Cortex of kidney (tissue), 1 donor: ENCODE data around the gene GALNT11.
"Not testable (repeated sequence)": the region's sequence is repeated elsewhere in the genome, so short reads cannot be mapped to it uniquely, and the experiment has no call there.

ENCODE experiments used
- DNase-seq: peaks from one replicate; lab custom pipeline; 2025; lab: John Stamatoyannopoulos, UW

Gene GALNT11

GRCh38 chr7:152075379-152075778 lies 49.9 kb downstream of the GALNT11 start:
- not testable (repeated sequence) for DNase-seq

GRCh38 chr7:152076324-152076821 lies 50.9 kb downstream of the GALNT11 start:
- DNase-seq = no peak

GRCh38 chr7:152076940-152077933 lies 51.8 kb downstream of the GALNT11 start:
- no peak for DNase-seq

GRCh38 chr7:152078025-152078424 lies 52.6 kb downstream of the GALNT11 start:
- DNase-seq = no peak

GRCh38 chr7:152078786-152079185 lies 53.3 kb downstream of the GALNT11 start:
- no peak for DNase-seq

- no peak for DNase-seq
These were observed 55.6 kb downstream of the GALNT11 start for GRCh38 chr7:152081088-152081487.

GRCh38 chr7:152082073-152082721 lies 56.7 kb downstream of the GALNT11 start:
- DNase-seq = not testable (repeated sequence)

GRCh38 chr7:152085131-152085530 lies 59.7 kb downstream of the GALNT11 start:
- DNase-seq = no peak

GRCh38 chr7:152086513-152086912 lies 61.0 kb downstream of the GALNT11 start:
- no peak for DNase-seq

- no peak for DNase-seq
These were observed 63.7 kb downstream of the GALNT11 start for GRCh38 chr7:152089183-152089582.

- no peak for DNase-seq
These were observed 65.3 kb downstream of the GALNT11 start for GRCh38 chr7:152090747-152091146.

- no peak for DNase-seq
These were observed 68.2 kb downstream of the GALNT11 start for GRCh38 chr7:152093717-152094116.

GRCh38 chr7:152095771-152096170 lies 70.3 kb downstream of the GALNT11 start:
- DNase-seq = no peak

- DNase-seq = no peak
These were observed 71.9 kb downstream of the GALNT11 start for GRCh38 chr7:152097330-152097729.

GRCh38 chr7:152103066-152103465 lies 77.6 kb downstream of the GALNT11 start:
- no peak for DNase-seq

GRCh38 chr7:152103691-152104090 lies 78.2 kb downstream of the GALNT11 start:
- DNase-seq = no peak

GRCh38 chr7:152105205-152105604 lies 79.7 kb downstream of the GALNT11 start:
- no peak for DNase-seq

- no peak for DNase-seq
These were observed 81.5 kb downstream of the GALNT11 start for GRCh38 chr7:152106990-152107389.

GRCh38 chr7:152107945-152108344 lies 82.5 kb downstream of the GALNT11 start:
- DNase-seq = no peak

GRCh38 chr7:152108359-152108758 lies 82.9 kb downstream of the GALNT11 start:
- DNase-seq = no peak

GRCh38 chr7:152112829-152113228 lies 87.4 kb downstream of the GALNT11 start:
- DNase-seq = no peak

GRCh38 chr7:152115021-152115718 lies 89.7 kb downstream of the GALNT11 start:
- no peak for DNase-seq
